HepG2 (cell line): ENCODE data around the gene PIEZO2. TPM values are rescaled to one million over a fixed set of nuclear protein-coding genes. Genes with fewer than 3 reads are reported as not detected.

ENCODE experiments used
- ATAC-seq: fragments of 200-7000 bp; cut with Tn5 transposase; 3 replicates; pipeline ENCODE4 v1.9.1; 2020; ENCODE audit warnings: mild to moderate bottlenecking, moderate library complexity
- BruUV-seq: library from RNA; stranded (reverse); fragments of 400-500 nt; replicated peaks from 2 replicates; lab custom pipeline; 2021; lab: Mats Ljungman, UMichigan
- CTCF ChIA-PET: fragments of 300-600 bp; formaldehyde crosslinking; extraction: SDS; loops from one replicate; lab custom pipeline; 2021; ENCODE audit warnings: low total read pairs, inconsistent platforms, low intra/inter-chr PET ratio; lab: Yijun Ruan, JAX
- POLR2A ChIA-PET: fragments of 350-600 bp; sonication (Branson Sonifier 250); formaldehyde crosslinking; loops from one replicate; lab custom pipeline; 2020; ENCODE audit warnings: antibody characterized with exemption, inconsistent platforms; lab: Yijun Ruan, JAX
- DNase-seq: peaks from one replicate; pipeline ENCODE4 v3.0.0-alpha.2; 2015; ENCODE audit warnings: low spot score
- FAIRE-seq: peaks from 3 replicates; lab custom pipeline; 2011; peaks lifted over from hg19 to GRCh38; lab: Jason Lieb, UNC
- H2AFZ ChIP-seq: one replicate; pipeline ENCODE4 v1.6.1; 2011; ENCODE audit warnings: low read length, inconsistent platforms
- H3K27ac ChIP-seq: fragments of 300-600 bp; 3 replicates; pipeline ENCODE4 v1.8.0; 2011; ENCODE audit warnings: mixed run types, mild to moderate bottlenecking, mixed read lengths, low read length, inconsistent platforms; ENCODE audit not compliant: insufficient read depth; ENCODE audit errors: extremely low read length
- H3K27me3 ChIP-seq, 2 experiments: fragments of 200-600 bp in 1 of 2; 2 replicates in 1 of 2; 3 replicates in 1 of 2; pipeline versions ENCODE4 v1.6.0 to v1.8.0; 2011; ENCODE audit warnings: low read length in 2 of 2, mild to moderate bottlenecking in 2 of 2, moderate library complexity in 2 of 2, inconsistent platforms in 1 of 2; ENCODE audit not compliant: insufficient read depth in 2 of 2, control insufficient read depth in 1 of 2
- H3K36me3 ChIP-seq, 2 experiments: fragments of 200-600 bp in 1 of 2; replicated peaks in 1 of 2; 2 replicates in 1 of 2; 3 replicates in 1 of 2; pipeline versions ENCODE4 v1.5.1 to v1.8.0; 2011; ENCODE audit warnings: low read length in 2 of 2, inconsistent platforms in 1 of 2; ENCODE audit not compliant: insufficient read depth in 2 of 2, control insufficient read depth in 1 of 2
- H3K4me1 ChIP-seq: 2 replicates; pipeline ENCODE4 v1.5.1; 2012; ENCODE audit warnings: low read length, inconsistent platforms; ENCODE audit not compliant: insufficient read depth
- H3K4me2 ChIP-seq: 2 replicates; pipeline ENCODE4 v1.6.0; 2011; ENCODE audit warnings: low read depth, low read length, inconsistent platforms
- H3K4me3 ChIP-seq, 3 experiments: fragments of 200-600 bp in 1 of 3; sonication (generic), shearing (Covaris generic) in 1 of 3; replicated peaks in 1 of 3; 2 replicates each; pipeline ENCODE4 v1.5.1; 2011 to 2016; ENCODE audit warnings: low read length in 3 of 3, inconsistent platforms in 2 of 3, low read depth in 2 of 3, mild to moderate bottlenecking in 2 of 3, control low read depth in 1 of 3, mixed read lengths in 1 of 3; ENCODE audit not compliant: insufficient read depth in 1 of 3
- H3K79me2 ChIP-seq: one replicate; pipeline ENCODE4 v1.6.1; 2011; ENCODE audit warnings: low read length, inconsistent platforms; ENCODE audit not compliant: insufficient read depth
- H3K9ac ChIP-seq: 2 replicates; pipeline ENCODE4 v1.6.0; 2011; ENCODE audit warnings: mild to moderate bottlenecking, low read depth, low read length, inconsistent platforms; ENCODE audit not compliant: insufficient read depth
- H3K9me3 ChIP-seq: 2 replicates; pipeline ENCODE4 v1.5.1; 2012; ENCODE audit warnings: mild to moderate bottlenecking, low read length
- H4K20me1 ChIP-seq: 2 replicates; pipeline ENCODE4 v1.6.0; 2011; ENCODE audit warnings: inconsistent platforms, mild to moderate bottlenecking, low read length, moderate library complexity; ENCODE audit not compliant: insufficient read depth
- ARNT2 ChIP-seq: sonication (generic); formaldehyde crosslinking; IDR thresholded peaks from 2 replicates; pipeline ENCODE4 v1.8.0; 2022; ENCODE audit warnings: mild to moderate bottlenecking, low read depth, missing genetic modification reagents, moderate library complexity
- EEA1 ChIP-seq: sonication (generic); formaldehyde crosslinking; IDR thresholded peaks from 2 replicates; pipeline ENCODE4 v1.5.1; 2020; ENCODE audit warnings: mild to moderate bottlenecking, missing genetic modification reagents, borderline replicate concordance
- ELF1 ChIP-seq: sonication (generic); formaldehyde crosslinking; IDR thresholded peaks from 2 replicates; pipeline ENCODE4 v1.4.0; 2020; ENCODE audit warnings: missing genetic modification reagents
- HMGA1 ChIP-seq: sonication (generic); formaldehyde crosslinking; conservative IDR thresholded peaks from 2 replicates; pipeline ENCODE4 v1.4.0; 2020; ENCODE audit warnings: missing genetic modification reagents
- JARID2 ChIP-seq: sonication (generic); formaldehyde crosslinking; IDR thresholded peaks from 2 replicates; pipeline ENCODE4 v1.8.1; 2023; ENCODE audit warnings: missing genetic modification reagents, inconsistent platforms; ENCODE audit not compliant: insufficient replicate concordance
- MBNL3 ChIP-seq: fragments of 250-450 bp; sonication (Bioruptor Pico); conservative IDR thresholded peaks from 2 replicates; pipeline ENCODE4 v1.8.0; 2022; ENCODE audit warnings: mild to moderate bottlenecking, inconsistent platforms
- MEIS1 ChIP-seq: sonication (generic); formaldehyde crosslinking; IDR thresholded peaks from 2 replicates; pipeline ENCODE4 v1.9.0; 2021; ENCODE audit warnings: mild to moderate bottlenecking, missing genetic modification reagents, moderate library complexity, borderline replicate concordance
- MLX ChIP-seq: IDR thresholded peaks from 2 replicates; pipeline ENCODE4 v1.6.1; 2016
- NKX3-1 ChIP-seq: sonication (generic); formaldehyde crosslinking; IDR thresholded peaks from 2 replicates; pipeline ENCODE4 v1.5.0; 2020; ENCODE audit warnings: missing genetic modification reagents
- SAP130 ChIP-seq: IDR thresholded peaks from 2 replicates; pipeline ENCODE4 v1.6.1; 2016; ENCODE audit warnings: low read depth
- TBL1XR1 ChIP-seq: fragments of 150-350 bp; IDR thresholded peaks from 2 replicates; pipeline ENCODE4 v1.6.1; 2014; ENCODE audit warnings: borderline replicate concordance, low read length; ENCODE audit not compliant: partially characterized antibody
- ZNF205 ChIP-seq: IDR thresholded peaks from 2 replicates; pipeline ENCODE4 v1.6.1; 2018; ENCODE audit warnings: missing biosample characterization, missing genetic modification reagents
- ZNF382 ChIP-seq: sonication (generic); formaldehyde crosslinking; IDR thresholded peaks from 2 replicates; pipeline ENCODE4 v1.5.0; 2020; ENCODE audit warnings: missing genetic modification reagents, mild to moderate bottlenecking, borderline replicate concordance
- ZNF629 ChIP-seq: sonication (generic); formaldehyde crosslinking; conservative IDR thresholded peaks from 2 replicates; pipeline ENCODE4 v1.5.0; 2020; ENCODE audit warnings: missing genetic modification reagents
- WGBS: methylation state at CpG from one replicate; pipeline ENCODE4 v1.1.6; 2017; ENCODE audit warnings: low lambda C conversion rate; 5-methylcytosine and 5-hydroxymethylcytosine counted together
- in situ Hi-C: cut with HindIII; loops from 2 replicates; pipeline ENCODE4 v1.10.0; 2017; ENCODE audit warnings: low pct_unique_long_range_greater_than_20kb; ENCODE audit not compliant: extremely low pct_ligation_motif_present
- intact Hi-C: fragments of 100-400 bp; cut with micrococcal nuclease; formaldehyde crosslinking; loops from one replicate; pipeline ENCODE4 v1.10.0; 2022; ENCODE audit not compliant: unreplicated experiment
- polyA plus RNA-seq, 8 experiments: library from polyadenylated mRNA; depleted of rRNA in 3 of 8; stranded (reverse) in 7 of 8; unstranded in 1 of 8; fragments of >200 nt; fragmentation: Illumina TruSeq in 4 of 8; extraction: Trizol in 4 of 8; gene quantifications; 2 replicates each; pipeline versions ENCODE4 v1.2.1 to v1.2.3, GENCODE V29; 2011 to 2016; ENCODE audit warnings: low read depth in 4 of 8, missing spikeins in 1 of 8, mixed read lengths in 1 of 8; ENCODE audit not compliant: insufficient read depth in 1 of 8
- total RNA-seq, 5 experiments: library from RNA; depleted of rRNA; stranded (reverse); fragments of >200 nt; fragmentation: Illumina TruSeq; extraction: Trizol; gene quantifications; 2 replicates each; pipeline ENCODE4 v1.2.3, GENCODE V29; 2016; ENCODE audit warnings: low read depth in 1 of 5
- TF ChIP-seq, protein P1 (sequence below): IDR thresholded peaks from 2 replicates; pipeline ENCODE4 v1.6.1; 2016; ENCODE audit warnings: mild to moderate bottlenecking, missing biosample characterization, missing genetic modification reagents
- TF ChIP-seq, protein P2 (sequence below): sonication (generic); formaldehyde crosslinking; IDR thresholded peaks from 2 replicates; pipeline ENCODE4 v1.4.0; 2020; ENCODE audit warnings: mild to moderate bottlenecking, missing genetic modification reagents
- TF ChIP-seq, protein P3 (sequence below): sonication (generic); formaldehyde crosslinking; IDR thresholded peaks from 2 replicates; pipeline ENCODE4 v1.8.0; 2022; ENCODE audit warnings: mild to moderate bottlenecking, missing genetic modification reagents

The PIEZO2 gene
- total and polyA plus RNA-seq, 2 of the 13 experiments (the other 11 are each of a cell fraction or from before 2014, with no cell fraction given): 15.2 to 27.2 TPM

DNA sequence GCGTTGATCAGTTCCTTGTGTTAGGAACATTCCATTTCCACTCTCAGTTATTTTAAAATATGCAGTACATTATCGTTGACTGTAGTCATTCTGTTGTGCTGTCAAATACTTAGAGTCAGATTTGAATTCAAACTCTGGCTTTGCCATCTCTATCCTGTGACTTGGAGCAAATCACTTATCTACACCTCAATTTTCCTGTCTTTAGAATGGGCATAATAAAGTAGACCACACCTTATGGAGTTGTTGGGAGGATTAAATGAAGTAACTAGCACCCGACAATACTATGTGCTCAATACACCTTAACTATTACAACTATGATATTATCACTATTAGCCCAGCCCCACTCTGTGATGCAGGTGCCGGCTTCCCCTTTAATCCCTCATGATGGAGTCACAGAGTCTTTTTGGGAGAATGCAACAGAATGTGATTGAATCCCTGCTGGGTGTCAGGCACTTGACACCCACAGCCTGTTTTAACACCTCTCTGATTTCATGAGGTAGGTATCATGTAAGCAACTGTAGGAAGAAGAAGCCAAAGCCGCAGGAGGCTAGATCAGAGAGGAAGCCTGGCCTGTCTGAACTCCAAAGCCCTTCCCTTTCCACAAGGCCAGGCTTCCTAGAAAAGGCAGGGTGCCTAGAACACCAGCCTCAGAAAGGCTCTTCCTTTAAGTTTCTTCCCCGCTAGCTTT lies 315.1 kb downstream of the PIEZO2 start:
- FAIRE-seq (no peak), ATAC-seq (no peak), DNase-seq (no peak)
- Histone ChIP-seq H3K27me3 (no peaks in the 10 kb centered on the region), H3K79me2 (no peaks in the 10 kb centered on the region), H4K20me1 (no peaks in the 10 kb centered on the region), H3K9ac (no peak overlapping the region), H3K36me3 (no peaks in the 10 kb centered on the region), H3K9me3 (no peaks in the 10 kb centered on the region), H3K4me1 (no peaks in the 10 kb centered on the region), H2AFZ (no peak overlapping the region), H3K27ac (no peak overlapping the region), H3K4me2 (no peak overlapping the region), H3K4me3 (no peak overlapping the region)
- intact Hi-C loops (no loop called here), in situ Hi-C loops (no loop called here)
- WGBS: 88% methylated on average over 6 of the region's 6 CpGs
- TF ChIP-seq ZNF629 (CRISPR knock-in tag) (peak; percentile 63; the same call in 1 of the 2 replicates), ZNF205 (CRISPR knock-in tag) (no peak), JARID2 (CRISPR knock-in tag) (no peak), MEIS1 (CRISPR knock-in tag) (no peak), MBNL3 (CRISPR knock-in tag) (no peak), NKX3-1 (CRISPR knock-in tag) (no peak), SAP130 (no peak)
- no TSS peak for BruUV-seq
- CTCF ChIA-PET: no interaction called here
- POLR2A ChIA-PET: no interaction called here

- intact Hi-C loops (no loop called here), in situ Hi-C loops (no loop called here)
- no peak for FAIRE-seq
- TF ChIP-seq ELF1 (CRISPR knock-in tag) (no peak), EEA1 (no peak), ARNT2 (no peak), MLX (CRISPR knock-in tag) (no peak), ZNF382 (CRISPR knock-in tag) (no peak), HMGA1 (CRISPR knock-in tag) (no peak), TBL1XR1 (no peak)
- TF ChIP-seq, protein P1, sequence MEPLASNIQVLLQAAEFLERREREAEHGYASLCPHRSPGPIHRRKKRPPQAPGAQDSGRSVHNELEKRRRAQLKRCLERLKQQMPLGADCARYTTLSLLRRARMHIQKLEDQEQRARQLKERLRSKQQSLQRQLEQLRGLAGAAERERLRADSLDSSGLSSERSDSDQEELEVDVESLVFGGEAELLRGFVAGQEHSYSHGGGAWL (CRISPR knock-in tag): no peak
- TF ChIP-seq, protein P2, sequence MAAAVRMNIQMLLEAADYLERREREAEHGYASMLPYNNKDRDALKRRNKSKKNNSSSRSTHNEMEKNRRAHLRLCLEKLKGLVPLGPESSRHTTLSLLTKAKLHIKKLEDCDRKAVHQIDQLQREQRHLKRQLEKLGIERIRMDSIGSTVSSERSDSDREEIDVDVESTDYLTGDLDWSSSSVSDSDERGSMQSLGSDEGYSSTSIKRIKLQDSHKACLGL: no peak
- TF ChIP-seq, protein P3, sequence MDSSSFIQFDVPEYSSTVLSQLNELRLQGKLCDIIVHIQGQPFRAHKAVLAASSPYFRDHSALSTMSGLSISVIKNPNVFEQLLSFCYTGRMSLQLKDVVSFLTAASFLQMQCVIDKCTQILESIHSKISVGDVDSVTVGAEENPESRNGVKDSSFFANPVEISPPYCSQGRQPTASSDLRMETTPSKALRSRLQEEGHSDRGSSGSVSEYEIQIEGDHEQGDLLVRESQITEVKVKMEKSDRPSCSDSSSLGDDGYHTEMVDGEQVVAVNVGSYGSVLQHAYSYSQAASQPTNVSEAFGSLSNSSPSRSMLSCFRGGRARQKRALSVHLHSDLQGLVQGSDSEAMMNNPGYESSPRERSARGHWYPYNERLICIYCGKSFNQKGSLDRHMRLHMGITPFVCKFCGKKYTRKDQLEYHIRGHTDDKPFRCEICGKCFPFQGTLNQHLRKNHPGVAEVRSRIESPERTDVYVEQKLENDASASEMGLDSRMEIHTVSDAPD (CRISPR knock-in tag): no peak
Measured at GRCh38 chr18:10833656-10834055, 315.7 kb downstream of the PIEZO2 start.

More at GRCh38 chr18:10833656-10834055, 315.7 kb downstream of the PIEZO2 start:
- Histone ChIP-seq H3K36me3 (no peaks in the 10 kb centered on the region), H3K27ac (no peak overlapping the region), H3K9ac (no peak overlapping the region), H3K4me1 (no peaks in the 10 kb centered on the region), H4K20me1 (no peaks in the 10 kb centered on the region), H3K4me2 (no peak overlapping the region), H3K4me3 (no peak overlapping the region), H3K9me3 (no peaks in the 10 kb centered on the region), H2AFZ (no peak overlapping the region), H3K27me3 (no peaks in the 10 kb centered on the region), H3K79me2 (no peaks in the 10 kb centered on the region)
- POLR2A ChIA-PET: no interaction called here
- CTCF ChIA-PET: no interaction called here
- ATAC-seq (no peak), DNase-seq (no peak)
- WGBS: 69% methylated on average over 2 of the region's 2 CpGs
- BruUV-seq: no TSS peak
